MM.1S (cell line): Measurements from ENCODE around the gene C1GALT1C1.

Experiments used
- DNase-seq: peaks from one replicate; pipeline ENCODE4 v3.0.0-alpha.2; 2015
- H2AFZ ChIP-seq: fragments of 300-600 bp; sonication (generic); 2 replicates; pipeline ENCODE4 v1.6.0; 2016; ENCODE audit warnings: antibody characterized with exemption, low read length
- H3F3A ChIP-seq: fragments of 300-600 bp; sonication (generic); 2 replicates; pipeline ENCODE4 v1.6.1; 2016; ENCODE audit warnings: mild to moderate bottlenecking, antibody characterized with exemption, low read length, moderate library complexity, mixed read lengths; ENCODE audit not compliant: insufficient read depth
- H3K27ac ChIP-seq: fragments of 300-600 bp; sonication (generic); 2 replicates; pipeline ENCODE4 v1.5.1; 2016; ENCODE audit warnings: mild to moderate bottlenecking, low read length
- H3K27me3 ChIP-seq: fragments of 300-600 bp; sonication (generic); replicated peaks from 2 replicates; pipeline ENCODE4 v1.6.0; 2016; ENCODE audit warnings: low read length; ENCODE audit not compliant: insufficient read depth
- H3K36me3 ChIP-seq: fragments of 300-600 bp; sonication (generic); replicated peaks from 2 replicates; pipeline ENCODE4 v1.6.1; 2016; ENCODE audit warnings: mild to moderate bottlenecking, low read length, mixed read lengths; ENCODE audit not compliant: insufficient read depth
- H3K4me1 ChIP-seq: fragments of 300-600 bp; sonication (generic); 2 replicates; pipeline ENCODE4 v1.6.1; 2016; ENCODE audit warnings: low read length, mixed read lengths
- H3K4me2 ChIP-seq: fragments of 300-600 bp; sonication (generic); 2 replicates; pipeline ENCODE4 v1.6.0; 2016; ENCODE audit warnings: low read depth, low read length
- H3K4me3 ChIP-seq: fragments of 300-600 bp; sonication (generic); 2 replicates; pipeline ENCODE4 v1.5.1; 2016; ENCODE audit warnings: low read length, mixed read lengths
- H3K79me2 ChIP-seq: fragments of 300-600 bp; sonication (generic); 2 replicates; pipeline ENCODE4 v1.6.1; 2016; ENCODE audit warnings: mixed run types, low read length, mixed read lengths
- H3K9ac ChIP-seq: fragments of 300-600 bp; sonication (generic); 2 replicates; pipeline ENCODE4 v1.6.1; 2016; ENCODE audit warnings: low read length, mixed read lengths
- H3K9me2 ChIP-seq: fragments of 300-600 bp; sonication (generic); replicated peaks from 2 replicates; pipeline ENCODE4 v1.6.1; 2016; ENCODE audit warnings: mild to moderate bottlenecking, low read length, mixed read lengths; ENCODE audit not compliant: insufficient read depth
- H3K9me3 ChIP-seq: fragments of 300-600 bp; sonication (generic); replicated peaks from 2 replicates; pipeline ENCODE4 v1.6.1; 2016; ENCODE audit warnings: mild to moderate bottlenecking, low read length, mixed read lengths; ENCODE audit not compliant: insufficient read depth
- H4K20me1 ChIP-seq: fragments of 300-600 bp; sonication (generic); 2 replicates; pipeline ENCODE4 v1.6.1; 2016; ENCODE audit warnings: mild to moderate bottlenecking, low read length, moderate library complexity, mixed read lengths; ENCODE audit not compliant: insufficient read depth
- CTCF ChIP-seq: fragments of 300-600 bp; sonication (generic); IDR thresholded peaks from 2 replicates; pipeline ENCODE4 v1.5.1; 2016; ENCODE audit warnings: antibody characterized with exemption, low read length, mixed read lengths
- EZH2 ChIP-seq: fragments of 300-600 bp; sonication (generic); optimal IDR thresholded peaks from 2 replicates; pipeline ENCODE3; 2017; ENCODE audit warnings: low read depth, mild to moderate bottlenecking, antibody characterized with exemption, low read length, mixed read lengths
- EZH2phosphoT487 ChIP-seq: fragments of 300-600 bp; sonication (generic); IDR thresholded peaks from 2 replicates; pipeline ENCODE4 v1.6.1; 2018; ENCODE audit warnings: antibody characterized with exemption, low read length

The C1GALT1C1 gene

GRCh38 chrX:120647127-120647526 lies 17.3 kb upstream of the C1GALT1C1 start:
- H3K36me3 ChIP-seq: no peaks in the 10 kb centered on the region

GRCh38 chrX:120642871-120643270 lies 13.0 kb upstream of the C1GALT1C1 start:
- TF ChIP-seq CTCF: no peak
- no peak for TF ChIP-seq EZH2
- no peak for TF ChIP-seq EZH2phosphoT487
- DNase-seq: no peak
- no peaks in the 10 kb centered on the region for H4K20me1 ChIP-seq
- no peak overlapping the region for H3K27ac ChIP-seq
- H3K36me3 ChIP-seq: no peaks in the 10 kb centered on the region
- H3K9ac ChIP-seq: no peak overlapping the region
- no peaks in the 10 kb centered on the region for H3K27me3 ChIP-seq
- H3K9me3 ChIP-seq: no peaks in the 10 kb centered on the region
- no peak overlapping the region for H2AFZ ChIP-seq
- H3K4me2 ChIP-seq: no peak overlapping the region
- H3F3A ChIP-seq: no peaks in the 10 kb centered on the region
- H3K9me2 ChIP-seq: no peaks in the 10 kb centered on the region
- no peaks in the 10 kb centered on the region for H3K79me2 ChIP-seq
- H3K4me3 ChIP-seq: no peak overlapping the region
- no peaks in the 10 kb centered on the region for H3K4me1 ChIP-seq

More at GRCh38 chrX:120647127-120647526, 17.3 kb upstream of the C1GALT1C1 start:
- Histone ChIP-seq H3K9me2 (no peaks in the 10 kb centered on the region), H3K9me3 (no peaks in the 10 kb centered on the region), H3K27ac (no peak overlapping the region), H3K4me3 (no peak overlapping the region), H2AFZ (no peak overlapping the region), H3K4me1 (no peaks in the 10 kb centered on the region), H3F3A (no peaks in the 10 kb centered on the region), H3K27me3 (no peaks in the 10 kb centered on the region), H4K20me1 (no peaks in the 10 kb centered on the region), H3K9ac (no peak overlapping the region), H3K79me2 (no peaks in the 10 kb centered on the region), H3K4me2 (no peak overlapping the region)
- DNase-seq: no peak
- no peak for TF ChIP-seq EZH2phosphoT487
- TF ChIP-seq CTCF: no peak
- no peak for TF ChIP-seq EZH2

- no peak for DNase-seq
- no peaks in the 10 kb centered on the region for H3K27me3 ChIP-seq
- no peak overlapping the region for H2AFZ ChIP-seq
- H3K36me3 ChIP-seq: no peaks in the 10 kb centered on the region
- no peak for TF ChIP-seq EZH2phosphoT487
- no peak for TF ChIP-seq EZH2
- H3K79me2 ChIP-seq: no peaks in the 10 kb centered on the region
- H3F3A ChIP-seq: no peaks in the 10 kb centered on the region
- H3K9ac ChIP-seq: no peak overlapping the region
- H3K4me1 ChIP-seq: no peaks in the 10 kb centered on the region
- H3K4me3 ChIP-seq: no peak overlapping the region
- H3K4me2 ChIP-seq: no peak overlapping the region
- no peak overlapping the region for H3K27ac ChIP-seq
- H4K20me1 ChIP-seq: no peaks in the 10 kb centered on the region
- H3K9me3 ChIP-seq: no peaks in the 10 kb centered on the region
- no peaks in the 10 kb centered on the region for H3K9me2 ChIP-seq
These were observed 8.8 kb upstream of the C1GALT1C1 start for GRCh38 chrX:120638619-120639018.

GRCh38 chrX:120625371-120625770 lies 4.5 kb downstream of the C1GALT1C1 start:
- Histone ChIP-seq H3K4me3 (no peak overlapping the region), H3K36me3 (no peaks in the 10 kb centered on the region), H3K9me2 (no peaks in the 10 kb centered on the region), H3F3A (peaks cover 7% of the 10 kb centered on the region), H4K20me1 (no peaks in the 10 kb centered on the region), H3K4me2 (peak overlapping the region; percentile 54), H3K27me3 (no peaks in the 10 kb centered on the region), H3K27ac (peak overlapping the region; percentile 34; the same call in 1 of the 2 replicates), H3K79me2 (peaks cover 46% of the 10 kb centered on the region), H3K9ac (no peak overlapping the region), H2AFZ (no peak overlapping the region), H3K9me3 (no peaks in the 10 kb centered on the region), H3K4me1 (peaks cover 4% of the 10 kb centered on the region; the same call in 1 of the 2 replicates)
- peak; percentile 15 for DNase-seq
- TF ChIP-seq EZH2: no peak
- TF ChIP-seq EZH2phosphoT487: no peak
- no peak for TF ChIP-seq CTCF
